ENCODE results near the gene DDX17. TPM values are rescaled to one million over a fixed set of nuclear protein-coding genes. Genes with fewer than 3 reads are reported as not detected.

The DDX17 gene
- total RNA-seq, 1 experiment from 2014 or later = 529 TPM

DNA sequence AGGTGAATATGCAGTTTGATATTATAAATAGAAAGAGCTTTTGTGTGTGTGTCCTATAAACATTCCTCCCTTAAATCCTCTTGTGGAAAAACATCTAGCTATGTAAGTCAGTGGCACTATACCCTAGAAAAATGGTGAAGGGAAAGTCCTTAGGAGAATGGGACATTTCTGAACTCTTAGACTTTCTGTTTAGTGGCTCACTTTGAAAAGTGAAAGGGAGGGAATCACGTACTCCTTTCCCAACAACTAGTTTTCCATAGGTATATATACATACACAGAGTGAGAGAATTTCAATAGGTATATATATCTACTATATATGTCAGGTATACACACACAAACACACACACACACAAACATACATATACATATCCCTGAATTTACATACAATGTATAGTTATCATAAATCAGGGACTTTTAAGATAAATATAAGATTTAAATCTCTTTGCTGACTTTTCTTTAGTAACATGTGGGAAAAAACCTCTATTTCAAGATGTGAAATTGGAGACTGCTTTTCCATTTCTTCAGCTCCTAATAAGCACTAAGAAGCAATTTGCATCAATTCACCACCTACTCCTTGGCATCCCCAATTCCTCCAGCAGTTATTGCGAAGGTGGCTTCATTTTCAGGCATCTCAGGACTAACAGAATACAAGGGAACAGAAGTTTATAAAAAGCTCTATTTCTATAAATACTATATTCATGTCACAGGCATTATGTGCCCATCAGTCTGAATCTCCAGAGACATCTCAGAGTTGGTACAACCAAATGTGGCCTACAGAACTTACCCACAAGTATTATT lies 13.5 kb upstream of the DDX17 start:
- TF ChIP-seq, protein P1, sequence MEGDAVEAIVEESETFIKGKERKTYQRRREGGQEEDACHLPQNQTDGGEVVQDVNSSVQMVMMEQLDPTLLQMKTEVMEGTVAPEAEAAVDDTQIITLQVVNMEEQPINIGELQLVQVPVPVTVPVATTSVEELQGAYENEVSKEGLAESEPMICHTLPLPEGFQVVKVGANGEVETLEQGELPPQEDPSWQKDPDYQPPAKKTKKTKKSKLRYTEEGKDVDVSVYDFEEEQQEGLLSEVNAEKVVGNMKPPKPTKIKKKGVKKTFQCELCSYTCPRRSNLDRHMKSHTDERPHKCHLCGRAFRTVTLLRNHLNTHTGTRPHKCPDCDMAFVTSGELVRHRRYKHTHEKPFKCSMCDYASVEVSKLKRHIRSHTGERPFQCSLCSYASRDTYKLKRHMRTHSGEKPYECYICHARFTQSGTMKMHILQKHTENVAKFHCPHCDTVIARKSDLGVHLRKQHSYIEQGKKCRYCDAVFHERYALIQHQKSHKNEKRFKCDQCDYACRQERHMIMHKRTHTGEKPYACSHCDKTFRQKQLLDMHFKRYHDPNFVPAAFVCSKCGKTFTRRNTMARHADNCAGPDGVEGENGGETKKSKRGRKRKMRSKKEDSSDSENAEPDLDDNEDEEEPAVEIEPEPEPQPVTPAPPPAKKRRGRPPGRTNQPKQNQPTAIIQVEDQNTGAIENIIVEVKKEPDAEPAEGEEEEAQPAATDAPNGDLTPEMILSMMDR (conservative IDR thresholded peaks at IDR 0.05) = no peak
- no peak overlapping the region for H4K5ac ChIP-seq (ENCODE audit: insufficient read length, low read depth, low read length)
- no peaks in the 10 kb centered on the region for H4K20me1 ChIP-seq (ENCODE audit: control insufficient read depth, insufficient read depth, insufficient read length)
- peaks cover 14 to 15% of the 10 kb centered on the region in 2 experiments for H3K4me1 Mint-ChIP-seq
- no peaks in the 10 kb centered on the region for H3K23me2 ChIP-seq (ENCODE audit: insufficient read length, low read depth, low read length, poor library complexity, severe bottlenecking)
- H3K4me1 ChIP-seq (ENCODE audit: insufficient read depth, low read length) = no peaks in the 10 kb centered on the region; the same call in 1 of the 2 replicates
- H2AK5ac ChIP-seq (ENCODE audit: insufficient read length, low read length) = no peak overlapping the region
- H3K27me3 Mint-ChIP-seq (ENCODE audit: low read depth) = no peaks in the 10 kb centered on the region; the same call in none of the 2 replicates
- no peak overlapping the region for H2BK12ac ChIP-seq (ENCODE audit: insufficient read length, low read depth, low read length)
- no CpG with 5 or more reads among the region's 2 CpGs for WGBS (ENCODE audit: extremely low coverage, insufficient read length, low lambda C conversion rate)
- no peaks in the 10 kb centered on the region for H3K27me3 ChIP-seq (ENCODE audit: insufficient read depth, low read length)
- no peak overlapping the region for H3K4me3 Mint-ChIP-seq
- no peak overlapping the region for H3K4ac ChIP-seq (ENCODE audit: low read depth, low read length)
- H3K9me3 ChIP-seq (ENCODE audit: control insufficient read depth, low read depth, low read length) = no peaks in the 10 kb centered on the region
- no peak overlapping the region for H2BK5ac ChIP-seq (ENCODE audit: insufficient read length, low read length)
- H2BK20ac ChIP-seq (ENCODE audit: low read depth, low read length, poor library complexity, severe bottlenecking) = no peak overlapping the region
- no peaks in the 10 kb centered on the region for H3K79me1 ChIP-seq (ENCODE audit: insufficient read depth, low read depth, low read length, poor library complexity, severe bottlenecking)
- H3K9me3 Mint-ChIP-seq = no peaks in the 10 kb centered on the region
- no peak overlapping the region for H3K9ac ChIP-seq (ENCODE audit: extremely low read depth, insufficient read length, low read length)
- H3K36me3 Mint-ChIP-seq (ENCODE audit: insufficient read depth in 1 of 3, low read depth in 3 of 3) = no peaks in the 10 kb centered on the region
- no peak overlapping the region for H3K4me2 ChIP-seq (ENCODE audit: insufficient read depth, insufficient read length, low read length)
- no peak overlapping the region for H3K23ac ChIP-seq (ENCODE audit: insufficient read length, low read depth, low read length)
- no peak overlapping the region for H3K14ac ChIP-seq (ENCODE audit: insufficient read depth, low read length)
- no peak overlapping the region for H3K27ac ChIP-seq (ENCODE audit: insufficient read length, low read depth, low read length)
- H2AFZ ChIP-seq (ENCODE audit: low read length) = no peak overlapping the region
- no peak overlapping the region for H3K27ac Mint-ChIP-seq
- no peak for DNase-seq
- no peak overlapping the region for H3K18ac ChIP-seq (ENCODE audit: insufficient read length, low read depth, low read length)
- no peaks in the 10 kb centered on the region for H3K79me2 ChIP-seq (ENCODE audit: insufficient read depth, low read length)
- H2BK120ac ChIP-seq (ENCODE audit: low read depth, low read length, poor library complexity, severe bottlenecking) = no peak overlapping the region
- no peak overlapping the region for H4K91ac ChIP-seq (ENCODE audit: insufficient read length, low read depth, low read length)
- no peak overlapping the region for H2BK15ac ChIP-seq (ENCODE audit: low read depth, low read length)
- H3K56ac ChIP-seq (ENCODE audit: insufficient read length, low read depth, low read length) = no peak overlapping the region
- no peak overlapping the region for H3T11ph ChIP-seq (ENCODE audit: low read length)
- no peak overlapping the region for H4K8ac ChIP-seq (replicated peaks; ENCODE audit: insufficient read length, low read depth, low read length)
